Muscle of leg (tissue), 11 donors: Measurements from ENCODE around the gene C1orf185. TPM values are rescaled to one million over a fixed set of nuclear protein-coding genes. Genes with fewer than 3 reads are reported as not detected.
A peak's percentile ranks its signal among the peaks of the same experiment; 100 is the strongest.
"Not testable (repeated sequence)": the region's sequence is repeated elsewhere in the genome, so short reads cannot be mapped to it uniquely, and the experiment has no call there.

Experiments
- DNase-seq: peaks from one replicate; pipeline ENCODE4 v3.0.0; 2013
- H3K27ac ChIP-seq: one replicate; pipeline ENCODE4 v1.5.1; 2013; ENCODE audit warnings: mild to moderate bottlenecking, low read length, control low read depth
- H3K27me3 ChIP-seq: one replicate; pipeline ENCODE4 v1.6.1; 2013; ENCODE audit warnings: low read length; ENCODE audit not compliant: control insufficient read depth, insufficient read depth
- H3K36me3 ChIP-seq: one replicate; pipeline ENCODE4 v1.6.1; 2013; ENCODE audit warnings: low read length; ENCODE audit not compliant: control insufficient read depth, insufficient read depth
- H3K4me1 ChIP-seq: one replicate; pipeline ENCODE4 v1.6.1; 2013; ENCODE audit warnings: low read length; ENCODE audit not compliant: control insufficient read depth, insufficient read depth
- H3K4me3 ChIP-seq: one replicate; pipeline ENCODE4 v1.5.1; 2013; ENCODE audit warnings: low read length, control low read depth
- H3K9me3 ChIP-seq: replicated peaks from 2 replicates; pipeline ENCODE4 v1.6.1; 2013; ENCODE audit warnings: low read depth, low read length; ENCODE audit not compliant: control insufficient read depth
- WGBS: methylation state at CpG from one replicate; pipeline ENCODE4 v1.1.5; 2013; ENCODE audit warnings: missing lambda C conversion rate; ENCODE audit not compliant: insufficient coverage; 5-methylcytosine and 5-hydroxymethylcytosine counted together
- polyA plus RNA-seq, 8 donors: library from polyadenylated mRNA; unstranded; fragments of 120-200 nt; gene quantifications; one replicate each; pipeline versions ENCODE4 v1.2.1 to v1.2.3, GENCODE V29; 2013; ENCODE audit warnings: inconsistent platforms in 1 of 8, low replicate concordance in 1 of 8; ENCODE audit not compliant: insufficient read length in 8 of 8, insufficient read depth in 1 of 8
- total RNA-seq: library from RNA; stranded (reverse); fragments of 120-200 nt; gene quantifications from one replicate; pipeline ENCODE4 v1.2.4, GENCODE V29; 2013

C1orf185 gene
- total and polyA plus RNA-seq, 9 donors: not detected

GRCh38 chr1:51131185-51131584, 29.2 kb downstream of the C1orf185 start:
- H3K27ac ChIP-seq: no peak overlapping the region
- WGBS: 40% methylated on average over 1 of the region's 3 CpGs
- H3K27me3 ChIP-seq: no peaks in the 10 kb centered on the region
- H3K36me3 ChIP-seq: no peaks in the 10 kb centered on the region
- no peak overlapping the region for H3K4me3 ChIP-seq
- H3K9me3 ChIP-seq: no peaks in the 10 kb centered on the region
- H3K4me1 ChIP-seq: no peaks in the 10 kb centered on the region
- DNase-seq: no peak

- Histone ChIP-seq H3K4me1 (no peaks in the 10 kb centered on the region), H3K27me3 (no peaks in the 10 kb centered on the region), H3K4me3 (no peak overlapping the region), H3K36me3 (no peaks in the 10 kb centered on the region), H3K27ac (no peak overlapping the region), H3K9me3 (no peaks in the 10 kb centered on the region)
- no peak for DNase-seq
- no CpG with 5 or more reads among the region's 2 CpGs for WGBS
These were observed 31.0 kb downstream of the C1orf185 start for GRCh38 chr1:51133045-51133444.

DNA sequence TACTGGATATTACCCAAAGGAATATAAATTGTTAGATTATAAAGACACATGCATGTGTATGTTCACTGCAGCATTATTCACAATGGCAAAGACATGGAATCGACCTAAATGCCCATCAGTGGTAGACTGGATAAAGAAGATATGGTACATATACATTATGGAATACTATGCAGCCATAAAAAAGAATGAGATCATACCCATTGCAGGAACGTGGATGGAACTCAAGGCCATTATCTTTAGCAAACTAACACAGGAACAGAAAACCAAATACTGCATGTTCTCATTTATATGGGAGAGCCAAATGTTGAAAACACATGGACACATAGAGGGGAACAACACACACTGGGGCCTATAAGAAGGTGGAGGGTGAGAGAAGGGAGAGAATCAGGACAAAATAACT, 35.7 kb downstream of the C1orf185 start:
- not testable (repeated sequence) for DNase-seq, H3K9me3 ChIP-seq, H3K36me3 ChIP-seq, H3K4me1 ChIP-seq, H3K4me3 ChIP-seq, H3K27ac ChIP-seq, H3K27me3 ChIP-seq
- WGBS: no CpG with 5 or more reads among the region's 2 CpGs

DNA sequence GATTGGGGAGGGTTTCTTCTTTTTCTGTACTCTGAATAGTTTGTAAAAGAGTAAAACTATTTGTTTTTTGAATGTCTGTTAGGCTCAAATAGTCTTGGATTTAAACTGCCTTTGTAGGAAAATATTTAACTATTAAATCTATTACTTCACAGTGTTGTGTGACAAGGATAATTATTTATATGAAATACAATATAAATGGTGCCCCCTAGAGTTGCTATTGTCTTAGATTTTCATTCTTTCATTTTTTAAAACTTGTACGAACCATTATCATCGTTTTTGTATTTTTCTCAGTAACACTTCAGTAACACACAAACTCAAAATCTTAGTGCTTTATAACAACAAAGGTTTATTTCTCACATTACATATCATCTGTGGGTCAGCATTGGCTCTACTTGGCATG, 37.4 kb downstream of the C1orf185 start:
- WGBS: no CpG with 5 or more reads among the region's 2 CpGs

DNA sequence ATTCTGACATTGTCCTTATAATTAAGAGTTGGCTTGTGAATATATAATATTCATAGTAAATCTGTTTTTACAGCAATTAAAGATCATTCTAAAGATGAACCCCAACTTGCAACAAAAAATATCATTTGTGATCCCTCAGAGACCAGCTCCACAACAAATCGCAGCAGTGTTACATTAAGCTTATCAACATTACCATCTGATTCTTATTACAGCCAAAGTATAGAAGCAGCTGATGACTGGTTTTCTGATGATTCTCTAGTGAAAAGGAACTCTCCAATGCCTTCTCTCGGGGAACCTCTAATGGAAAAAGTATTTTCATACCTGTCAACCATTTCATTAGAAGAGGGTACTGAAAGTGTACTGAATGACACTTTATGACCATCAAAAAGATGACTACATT, 45.4 kb downstream of the C1orf185 start:
- Histone ChIP-seq H3K4me3 (no peak overlapping the region), H3K27ac (no peak overlapping the region), H3K36me3 (no peaks in the 10 kb centered on the region), H3K27me3 (no peaks in the 10 kb centered on the region), H3K4me1 (no peaks in the 10 kb centered on the region), H3K9me3 (no peaks in the 10 kb centered on the region)
- no CpG with 5 or more reads among the region's 2 CpGs for WGBS
- no peak for DNase-seq

More for the DNA sequence above, 37.4 kb downstream of the C1orf185 start:
- DNase-seq: no peak
- Histone ChIP-seq H3K4me1 (no peaks in the 10 kb centered on the region), H3K4me3 (no peak overlapping the region), H3K36me3 (no peaks in the 10 kb centered on the region), H3K27me3 (no peaks in the 10 kb centered on the region), H3K27ac (no peak overlapping the region), H3K9me3 (no peaks in the 10 kb centered on the region)

- no peaks in the 10 kb centered on the region for H3K27me3 ChIP-seq
- H3K9me3 ChIP-seq: peaks cover 13% of the 10 kb centered on the region
- DNase-seq: no peak
- H3K27ac ChIP-seq: no peak overlapping the region
- H3K4me3 ChIP-seq: no peak overlapping the region
- no CpG with 5 or more reads among the region's 1 CpG for WGBS
- H3K4me1 ChIP-seq: no peaks in the 10 kb centered on the region
- H3K36me3 ChIP-seq: no peaks in the 10 kb centered on the region
These were observed 52.7 kb downstream of the C1orf185 start for GRCh38 chr1:51154776-51155175.

DNA sequence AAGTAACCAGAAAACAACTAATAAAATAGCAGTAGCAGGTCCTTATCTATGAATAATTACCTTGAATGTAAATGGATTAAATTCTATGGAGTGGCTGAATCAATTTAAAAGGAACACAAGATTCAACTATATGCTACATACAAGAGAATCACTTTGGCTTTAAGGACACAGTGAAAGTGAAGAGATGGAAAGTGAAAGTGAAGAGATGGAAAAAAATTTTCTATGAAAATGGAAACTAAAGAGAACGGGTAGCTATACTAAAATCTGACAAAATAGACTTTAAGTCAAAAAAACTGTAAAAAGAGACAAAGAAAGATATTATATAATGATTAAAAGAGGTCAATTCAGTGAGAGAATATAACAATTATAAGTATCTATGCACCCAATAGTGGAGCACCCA, 54.7 kb downstream of the C1orf185 start:
- H3K27me3 ChIP-seq: no peaks in the 10 kb centered on the region
- no peak for DNase-seq
- no peaks in the 10 kb centered on the region for H3K36me3 ChIP-seq
- H3K4me1 ChIP-seq: no peaks in the 10 kb centered on the region
- no peak overlapping the region for H3K4me3 ChIP-seq
- WGBS: no CpG with 5 or more reads among the region's 1 CpG
- H3K9me3 ChIP-seq: peaks cover 13% of the 10 kb centered on the region
- H3K27ac ChIP-seq: no peak overlapping the region

DNA sequence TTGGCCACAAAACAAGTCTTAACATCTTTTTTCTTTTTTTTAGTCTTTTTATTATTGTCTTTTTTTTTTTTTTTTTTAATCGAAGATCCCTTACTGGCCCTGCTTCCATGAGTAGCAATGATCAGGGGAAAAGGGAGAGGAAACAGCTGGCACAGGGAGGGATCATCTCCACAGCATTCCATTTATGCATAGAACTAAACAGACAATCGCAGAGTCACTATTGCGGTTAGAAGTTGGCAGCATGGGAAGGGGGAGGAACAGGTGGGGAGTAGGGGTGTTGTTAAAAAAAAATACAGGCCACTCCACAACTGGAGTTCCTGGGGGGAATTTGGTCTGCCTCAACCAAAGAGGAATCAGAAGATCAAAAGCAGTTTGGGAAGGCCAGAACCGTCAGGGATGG, 55.4 kb downstream of the C1orf185 start:
- Histone ChIP-seq H3K36me3 (no peaks in the 10 kb centered on the region), H3K27ac (no peak overlapping the region), H3K9me3 (peaks cover 13% of the 10 kb centered on the region), H3K27me3 (no peaks in the 10 kb centered on the region), H3K4me1 (no peaks in the 10 kb centered on the region), H3K4me3 (no peak overlapping the region)
- peak; percentile 9 for DNase-seq
- 67% methylated on average over 1 of the region's 4 CpGs for WGBS

DNA sequence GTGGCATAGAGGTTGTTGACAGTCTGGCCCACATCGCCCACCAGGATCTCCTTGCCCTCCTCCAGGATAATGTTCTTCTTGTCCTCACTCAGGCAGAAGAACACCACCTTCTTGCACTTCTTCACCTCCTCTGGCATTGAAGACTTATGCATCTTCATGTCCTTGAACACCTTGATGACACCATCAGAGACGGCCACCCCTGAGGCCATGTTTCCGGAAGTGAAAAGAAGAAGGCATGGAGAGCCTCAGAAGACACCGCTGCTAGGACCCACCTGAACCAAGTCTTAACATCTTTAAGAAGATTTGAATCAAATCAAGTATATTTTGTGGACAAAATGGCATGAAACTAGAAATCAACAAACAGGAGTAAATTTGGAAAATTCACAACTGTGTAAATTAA, 56.2 kb downstream of the C1orf185 start:
- no CpG with 5 or more reads among the region's 4 CpGs for WGBS
- Histone ChIP-seq H3K4me3 (no peak overlapping the region), H3K9me3 (peaks cover 13% of the 10 kb centered on the region), H3K36me3 (no peaks in the 10 kb centered on the region), H3K4me1 (no peaks in the 10 kb centered on the region), H3K27me3 (no peaks in the 10 kb centered on the region), H3K27ac (no peak overlapping the region)
- no peak for DNase-seq

DNA sequence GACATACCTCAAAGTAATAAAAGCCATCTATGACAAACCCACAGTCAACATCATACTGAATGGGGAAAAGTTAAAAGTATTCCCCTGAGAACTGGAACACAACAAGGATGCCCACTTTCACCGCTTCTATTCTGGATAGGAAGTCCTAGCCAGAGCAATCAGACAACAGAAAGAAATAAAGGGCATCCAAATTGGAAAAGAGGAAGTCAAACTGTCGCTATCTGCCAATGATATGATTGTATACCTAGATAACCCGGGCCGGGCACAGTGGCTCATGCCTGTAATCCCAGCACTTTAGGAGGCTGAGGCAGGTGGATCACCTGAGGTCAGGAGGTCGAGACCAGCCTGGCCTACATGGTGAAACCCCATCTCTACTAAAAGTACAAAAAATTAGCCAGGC, 60.5 kb downstream of the C1orf185 start:
- not testable (repeated sequence) for H3K9me3 ChIP-seq, H3K27ac ChIP-seq, H3K27me3 ChIP-seq, H3K4me1 ChIP-seq, H3K36me3 ChIP-seq, DNase-seq, H3K4me3 ChIP-seq
- 72% methylated on average over 4 of the region's 5 CpGs for WGBS

- H3K27me3 ChIP-seq: no peaks in the 10 kb centered on the region
- no peaks in the 10 kb centered on the region for H3K9me3 ChIP-seq
- no peak overlapping the region for H3K27ac ChIP-seq
- H3K4me1 ChIP-seq: peaks cover 3% of the 10 kb centered on the region
- no peak for DNase-seq
- H3K4me3 ChIP-seq: no peak overlapping the region
- H3K36me3 ChIP-seq: no peaks in the 10 kb centered on the region
These were observed 63.5 kb downstream of the C1orf185 start for GRCh38 chr1:51165540-51165939.
